PC-9 (cell line): ENCODE data around the gene ARHGAP44. TPM values are rescaled to one million over a fixed set of nuclear protein-coding genes. Genes with fewer than 3 reads are reported as not detected.

Experiments
- BruUV-seq: library from RNA; stranded (reverse); fragments of 400-500 nt; replicated peaks from 2 replicates; lab custom pipeline; 2021; lab: Mats Ljungman, UMichigan
- CTCF ChIA-PET: fragments of 300-600 bp; sonication (Branson Sonifier 250); formaldehyde crosslinking; loops from one replicate; lab custom pipeline; 2022; ENCODE audit warnings: antibody characterized with exemption; lab: Charles Lee
- POLR2A ChIA-PET: fragments of 300-600 bp; sonication (Branson Sonifier 250); formaldehyde crosslinking; loops from one replicate; lab custom pipeline; 2022; ENCODE audit warnings: antibody characterized with exemption; ENCODE audit not compliant: unreplicated experiment; lab: Charles Lee
- DNase-seq, 2 experiments: peaks; one replicate each; pipeline versions ENCODE4 v3.0.0 to v3.0.0-alpha.2; 2015 to 2022; ENCODE audit warnings: mixed read lengths in 1 of 2
- H2AFZ ChIP-seq: fragments of 200-600 bp; sonication (generic); 2 replicates; pipeline ENCODE4 v1.8.1; 2017; ENCODE audit warnings: antibody characterized with exemption
- H3F3A ChIP-seq: fragments of 200-600 bp; sonication (generic); 2 replicates; pipeline ENCODE4 v1.8.1; 2017; ENCODE audit warnings: antibody characterized with exemption, mild to moderate bottlenecking, low read depth; ENCODE audit not compliant: insufficient read depth
- H3K27ac ChIP-seq: fragments of 200-600 bp; sonication (generic); 2 replicates; pipeline ENCODE4 v1.6.1; 2016; ENCODE audit warnings: mixed run types
- H3K27me3 ChIP-seq: fragments of 200-600 bp; sonication (generic); 2 replicates; pipeline ENCODE4 v1.6.1; 2016; ENCODE audit warnings: low read depth, mixed run types; ENCODE audit not compliant: insufficient read depth
- H3K36me3 ChIP-seq: fragments of 200-600 bp; sonication (generic); 2 replicates; pipeline ENCODE4 v1.6.1; 2016; ENCODE audit warnings: low read depth, mixed run types
- H3K4me1 ChIP-seq: fragments of 200-600 bp; sonication (generic); replicated peaks from 2 replicates; pipeline ENCODE4 v1.6.1; 2016; ENCODE audit warnings: mixed run types; ENCODE audit not compliant: insufficient read depth
- H3K4me2 ChIP-seq: fragments of 200-600 bp; sonication (generic); 2 replicates; pipeline ENCODE4 v1.6.1; 2017; ENCODE audit warnings: mixed run types
- H3K4me3 ChIP-seq: fragments of 200-600 bp; sonication (generic); 2 replicates; pipeline ENCODE4 v1.6.1; 2016; ENCODE audit warnings: mixed run types
- H3K79me2 ChIP-seq: fragments of 200-600 bp; sonication (generic); 2 replicates; pipeline ENCODE4 v1.6.1; 2017; ENCODE audit warnings: low read depth, mixed run types
- H3K9me2 ChIP-seq: fragments of 200-600 bp; sonication (generic); 2 replicates; pipeline ENCODE4 v1.8.1; 2017; ENCODE audit warnings: mild to moderate bottlenecking; ENCODE audit not compliant: insufficient read depth
- H3K9me3 ChIP-seq: fragments of 200-600 bp; sonication (generic); 2 replicates; pipeline ENCODE4 v1.8.1; 2016; ENCODE audit warnings: low read depth; ENCODE audit not compliant: insufficient read depth
- H4K20me1 ChIP-seq: fragments of 200-600 bp; sonication (generic); 2 replicates; pipeline ENCODE4 v1.8.1; 2017; ENCODE audit not compliant: insufficient read depth
- EZH2 ChIP-seq: fragments of 200-600 bp; sonication (generic); IDR thresholded peaks from 2 replicates; pipeline ENCODE4 v1.8.0; 2017; ENCODE audit warnings: antibody characterized with exemption, low read depth
- intact Hi-C: fragments of 100-400 bp; cut with micrococcal nuclease; formaldehyde crosslinking; loops from one replicate; pipeline ENCODE4 v1.10.0; 2022; ENCODE audit not compliant: unreplicated experiment
- total RNA-seq: library from RNA; stranded (reverse); gene quantifications from 2 replicates; pipeline ENCODE4 v1.2.3, GENCODE V29; 2021
- TF ChIP-seq, protein P1 (sequence below): fragments of 200-600 bp; sonication (generic); conservative IDR thresholded peaks from 2 replicates; pipeline ENCODE4 v1.6.1; 2017; ENCODE audit warnings: mixed run types, antibody characterized with exemption, mild to moderate bottlenecking, moderate library complexity

The ARHGAP44 gene
- total RNA-seq, 1 experiment from 2014 or later = not detected

- ChIA-PET POLR2A (interaction anchor here (0.6 kb wide), 1 partner anchor 753 kb away, joined by 8 read pairs; no protein-coding TSS in a partner anchor), CTCF (no interaction called here)
- no TSS peak for BruUV-seq
- H3K4me1 ChIP-seq = no peaks in the 10 kb centered on the region
- no peak overlapping the region for H3K27ac ChIP-seq
- no peaks in the 10 kb centered on the region for H3K36me3 ChIP-seq
- H4K20me1 ChIP-seq = no peaks in the 10 kb centered on the region
- no peaks in the 10 kb centered on the region for H3K79me2 ChIP-seq
- peaks cover 19% of the 10 kb centered on the region for H3K27me3 ChIP-seq
- intact Hi-C loops = no loop called here
- no peaks in the 10 kb centered on the region for H3K9me2 ChIP-seq
- H3K4me3 ChIP-seq = no peak overlapping the region
- H3F3A ChIP-seq = no peaks in the 10 kb centered on the region
- H2AFZ ChIP-seq = no peak overlapping the region
- no peak for TF ChIP-seq EZH2
- TF ChIP-seq, protein P1, sequence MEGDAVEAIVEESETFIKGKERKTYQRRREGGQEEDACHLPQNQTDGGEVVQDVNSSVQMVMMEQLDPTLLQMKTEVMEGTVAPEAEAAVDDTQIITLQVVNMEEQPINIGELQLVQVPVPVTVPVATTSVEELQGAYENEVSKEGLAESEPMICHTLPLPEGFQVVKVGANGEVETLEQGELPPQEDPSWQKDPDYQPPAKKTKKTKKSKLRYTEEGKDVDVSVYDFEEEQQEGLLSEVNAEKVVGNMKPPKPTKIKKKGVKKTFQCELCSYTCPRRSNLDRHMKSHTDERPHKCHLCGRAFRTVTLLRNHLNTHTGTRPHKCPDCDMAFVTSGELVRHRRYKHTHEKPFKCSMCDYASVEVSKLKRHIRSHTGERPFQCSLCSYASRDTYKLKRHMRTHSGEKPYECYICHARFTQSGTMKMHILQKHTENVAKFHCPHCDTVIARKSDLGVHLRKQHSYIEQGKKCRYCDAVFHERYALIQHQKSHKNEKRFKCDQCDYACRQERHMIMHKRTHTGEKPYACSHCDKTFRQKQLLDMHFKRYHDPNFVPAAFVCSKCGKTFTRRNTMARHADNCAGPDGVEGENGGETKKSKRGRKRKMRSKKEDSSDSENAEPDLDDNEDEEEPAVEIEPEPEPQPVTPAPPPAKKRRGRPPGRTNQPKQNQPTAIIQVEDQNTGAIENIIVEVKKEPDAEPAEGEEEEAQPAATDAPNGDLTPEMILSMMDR = no peak
- H3K4me2 ChIP-seq = peak overlapping the region; percentile 72
- no peaks in the 10 kb centered on the region for H3K9me3 ChIP-seq
- DNase-seq = no peak
These were observed 235.9 kb downstream of the ARHGAP44 start for GRCh38 chr17:13025258-13025627.

- Histone ChIP-seq H3F3A (no peaks in the 10 kb centered on the region), H3K27ac (no peak overlapping the region), H4K20me1 (no peaks in the 10 kb centered on the region), H3K4me3 (no peak overlapping the region), H3K4me2 (no peak overlapping the region), H3K4me1 (no peaks in the 10 kb centered on the region), H3K36me3 (no peaks in the 10 kb centered on the region), H3K27me3 (peaks cover 19% of the 10 kb centered on the region), H3K9me2 (no peaks in the 10 kb centered on the region), H3K9me3 (no peaks in the 10 kb centered on the region), H3K79me2 (no peaks in the 10 kb centered on the region), H2AFZ (no peak overlapping the region)
- ChIA-PET CTCF (no interaction called here), POLR2A (no interaction called here)
- TF ChIP-seq, protein P1 = no peak
- no peak for TF ChIP-seq EZH2
- no peak for DNase-seq
- intact Hi-C loops = no loop called here
- BruUV-seq = no TSS peak
These were observed 236.4 kb downstream of the ARHGAP44 start for GRCh38 chr17:13025687-13026086.

DNA sequence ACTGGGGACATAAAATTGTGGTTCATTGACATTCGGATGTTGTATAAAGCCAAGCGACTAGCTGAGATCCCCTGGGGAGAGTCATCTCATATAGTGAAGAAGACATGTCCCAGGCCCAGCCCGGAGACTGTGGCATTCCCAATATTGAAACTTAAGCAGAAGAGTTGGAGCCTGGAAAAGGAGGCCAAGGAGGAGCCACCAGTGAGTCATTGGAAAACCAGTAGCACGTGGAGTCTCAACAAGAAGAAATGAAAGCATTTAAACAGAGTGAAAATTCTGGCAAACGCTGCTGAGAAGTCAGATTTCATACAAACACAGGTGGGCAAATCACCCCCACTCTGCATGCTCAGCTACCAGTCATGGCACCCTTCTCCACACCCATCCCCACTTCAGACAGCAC, 237.9 kb downstream of the ARHGAP44 start:
- no peaks in the 10 kb centered on the region for H3K79me2 ChIP-seq
- ChIA-PET POLR2A (no interaction called here), CTCF (no interaction called here)
- TF ChIP-seq, protein P1 = no peak
- no peak for TF ChIP-seq EZH2
- H3K36me3 ChIP-seq = no peaks in the 10 kb centered on the region
- no peaks in the 10 kb centered on the region for H3F3A ChIP-seq
- no peaks in the 10 kb centered on the region for H3K4me1 ChIP-seq
- no peaks in the 10 kb centered on the region for H3K9me3 ChIP-seq
- no peak for DNase-seq
- peaks cover 15% of the 10 kb centered on the region; the same call in 1 of the 2 replicates for H3K27me3 ChIP-seq
- H3K4me2 ChIP-seq = no peak overlapping the region
- intact Hi-C loops = no loop called here
- no TSS peak for BruUV-seq
- H4K20me1 ChIP-seq = no peaks in the 10 kb centered on the region
- no peak overlapping the region for H3K27ac ChIP-seq
- no peak overlapping the region for H3K4me3 ChIP-seq
- no peaks in the 10 kb centered on the region for H3K9me2 ChIP-seq
- no peak overlapping the region for H2AFZ ChIP-seq
